ENCODE data around the gene PCDHGA2.
A peak's percentile ranks its signal among the peaks of the same experiment; 100 is the strongest.

PCDHGA2 gene

DNA sequence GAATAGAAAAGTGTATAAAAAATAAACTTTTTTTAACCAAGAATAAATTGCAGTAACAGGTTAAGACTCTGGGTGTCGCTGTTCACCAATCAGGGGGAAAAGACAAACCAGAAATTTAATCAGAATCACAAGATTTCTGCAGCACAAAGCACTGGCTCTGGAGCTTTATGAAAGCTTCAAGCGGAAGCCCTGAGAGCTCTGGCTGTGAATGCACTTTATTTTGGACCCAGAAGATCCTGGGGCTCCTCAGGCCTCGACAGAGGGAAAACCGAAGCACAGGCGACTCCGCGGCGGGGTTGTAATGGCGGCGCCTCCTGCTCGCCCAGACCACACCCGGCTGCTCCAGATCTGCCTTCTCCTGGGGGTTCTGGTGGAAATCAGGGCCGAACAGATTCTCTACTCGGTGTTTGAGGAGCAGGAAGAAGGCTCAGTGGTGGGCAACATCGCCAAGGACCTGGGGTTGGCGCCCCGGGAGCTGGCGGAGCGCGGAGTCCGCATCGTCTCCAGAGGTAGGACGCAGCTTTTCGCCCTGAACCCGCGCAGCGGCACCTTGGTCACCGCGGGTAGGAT is 16.4 kb downstream of the PCDHGA2 start, which contains the start of gene PCDHGA4:
Gene PCDHGA4 (plus strand): TSS at position 122 of the 570 bp plus-strand sequence. CDS start 87 bp downstream, at position 209.
- TF ChIP-seq, protein P1, sequence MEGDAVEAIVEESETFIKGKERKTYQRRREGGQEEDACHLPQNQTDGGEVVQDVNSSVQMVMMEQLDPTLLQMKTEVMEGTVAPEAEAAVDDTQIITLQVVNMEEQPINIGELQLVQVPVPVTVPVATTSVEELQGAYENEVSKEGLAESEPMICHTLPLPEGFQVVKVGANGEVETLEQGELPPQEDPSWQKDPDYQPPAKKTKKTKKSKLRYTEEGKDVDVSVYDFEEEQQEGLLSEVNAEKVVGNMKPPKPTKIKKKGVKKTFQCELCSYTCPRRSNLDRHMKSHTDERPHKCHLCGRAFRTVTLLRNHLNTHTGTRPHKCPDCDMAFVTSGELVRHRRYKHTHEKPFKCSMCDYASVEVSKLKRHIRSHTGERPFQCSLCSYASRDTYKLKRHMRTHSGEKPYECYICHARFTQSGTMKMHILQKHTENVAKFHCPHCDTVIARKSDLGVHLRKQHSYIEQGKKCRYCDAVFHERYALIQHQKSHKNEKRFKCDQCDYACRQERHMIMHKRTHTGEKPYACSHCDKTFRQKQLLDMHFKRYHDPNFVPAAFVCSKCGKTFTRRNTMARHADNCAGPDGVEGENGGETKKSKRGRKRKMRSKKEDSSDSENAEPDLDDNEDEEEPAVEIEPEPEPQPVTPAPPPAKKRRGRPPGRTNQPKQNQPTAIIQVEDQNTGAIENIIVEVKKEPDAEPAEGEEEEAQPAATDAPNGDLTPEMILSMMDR (conservative IDR thresholded peaks at IDR 0.05): peak; percentile 62
- no peak within 1 kb of the TSS for H3K27ac ChIP-seq

DNA sequence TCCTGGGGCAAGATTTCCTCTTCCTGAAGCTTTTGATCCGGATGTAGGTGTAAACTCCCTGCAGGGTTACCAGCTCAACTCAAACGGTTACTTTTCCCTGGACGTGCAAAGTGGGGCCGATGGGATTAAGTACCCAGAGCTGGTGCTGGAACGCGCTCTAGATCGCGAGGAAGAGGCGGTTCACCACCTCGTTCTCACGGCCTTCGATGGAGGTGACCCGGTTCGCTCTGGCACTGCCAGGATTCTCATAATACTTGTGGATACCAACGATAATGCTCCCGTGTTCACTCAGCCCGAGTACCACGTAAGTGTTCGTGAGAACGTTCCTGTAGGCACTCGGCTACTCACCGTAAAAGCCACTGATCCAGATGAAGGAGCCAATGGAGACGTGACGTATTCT is 17.1 kb downstream of the PCDHGA2 start:
- no peak overlapping the region for H3K27ac ChIP-seq
- TF ChIP-seq, protein P1 (conservative IDR thresholded peaks at IDR 0.05): no peak

DNA sequence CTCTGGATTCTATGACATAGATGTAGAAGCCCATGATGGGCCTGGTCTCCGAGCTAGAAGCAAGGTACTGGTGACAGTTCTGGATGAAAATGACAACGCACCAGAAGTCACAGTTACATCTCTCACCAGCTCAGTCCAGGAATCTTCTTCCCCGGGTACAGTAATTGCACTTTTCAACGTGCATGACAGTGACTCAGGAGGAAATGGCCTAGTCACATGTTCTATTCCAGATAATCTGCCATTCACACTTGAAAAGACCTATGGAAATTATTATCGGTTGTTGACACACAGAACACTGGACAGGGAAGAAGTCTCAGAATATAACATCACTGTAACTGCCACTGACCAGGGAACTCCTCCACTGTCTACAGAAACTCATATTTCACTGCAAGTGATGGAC is 17.6 kb downstream of the PCDHGA2 start:
- TF ChIP-seq, protein P1 (conservative IDR thresholded peaks at IDR 0.05): no peak
- H3K27ac ChIP-seq: no peak overlapping the region

DNA sequence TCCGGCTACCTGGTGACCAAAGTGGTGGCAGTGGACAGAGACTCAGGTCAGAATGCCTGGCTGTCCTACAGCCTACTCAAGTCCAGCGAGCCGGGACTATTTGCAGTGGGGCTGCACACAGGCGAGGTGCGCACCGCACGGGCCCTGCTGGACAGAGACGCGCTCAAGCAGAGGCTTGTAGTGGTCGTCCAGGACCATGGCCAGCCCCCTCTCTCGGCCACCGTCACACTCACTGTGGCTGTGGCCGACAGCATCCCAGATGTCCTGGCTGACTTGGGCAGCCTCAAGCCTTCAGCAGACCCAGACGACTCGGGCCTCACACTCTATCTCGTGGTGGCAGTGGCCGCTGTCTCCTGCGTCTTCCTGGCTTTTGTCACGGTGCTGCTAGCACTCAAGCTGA is 18.4 kb downstream of the PCDHGA2 start:
- TF ChIP-seq, protein P1 (conservative IDR thresholded peaks at IDR 0.05): no peak
- no peak overlapping the region for H3K27ac ChIP-seq

DNA sequence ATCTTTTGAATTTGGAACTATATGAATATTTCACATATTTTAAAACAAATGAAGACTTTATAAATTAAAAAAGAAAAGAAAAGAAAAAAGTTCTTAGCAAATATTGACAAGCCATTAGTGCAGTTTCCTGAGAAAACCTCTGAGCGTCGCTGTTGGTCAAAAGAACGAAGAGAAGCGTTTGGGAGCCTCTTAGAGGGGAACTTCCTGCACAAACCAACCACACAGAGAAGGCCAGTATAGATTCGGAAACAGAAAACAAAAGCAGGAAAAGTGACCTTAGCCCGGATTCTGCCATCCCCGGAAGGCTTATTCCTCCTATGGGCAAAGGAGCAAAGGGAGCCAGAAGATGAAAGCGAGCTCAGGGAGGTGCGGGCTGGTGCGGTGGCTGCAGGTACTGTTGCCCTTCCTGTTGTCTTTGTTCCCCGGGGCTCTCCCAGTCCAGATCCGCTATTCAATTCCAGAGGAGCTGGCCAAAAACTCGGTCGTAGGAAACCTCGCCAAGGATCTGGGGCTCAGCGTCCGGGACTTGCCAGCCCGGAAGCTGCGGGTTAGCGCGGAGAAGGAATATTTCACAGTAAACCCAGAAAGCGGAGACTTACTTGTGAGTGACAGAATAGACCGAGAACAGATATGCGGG is 21.3 kb downstream of the PCDHGA2 start, which contains the start of gene PCDHGB2:
Gene PCDHGB2 (plus strand): TSS at position 205 of the 637 bp plus-strand sequence. CDS start 142 bp downstream, at position 347.
- TF ChIP-seq, protein P1 (conservative IDR thresholded peaks at IDR 0.05): peak; percentile 79
- peak within 1 kb of the TSS; percentile 65 for H3K27ac ChIP-seq

DNA sequence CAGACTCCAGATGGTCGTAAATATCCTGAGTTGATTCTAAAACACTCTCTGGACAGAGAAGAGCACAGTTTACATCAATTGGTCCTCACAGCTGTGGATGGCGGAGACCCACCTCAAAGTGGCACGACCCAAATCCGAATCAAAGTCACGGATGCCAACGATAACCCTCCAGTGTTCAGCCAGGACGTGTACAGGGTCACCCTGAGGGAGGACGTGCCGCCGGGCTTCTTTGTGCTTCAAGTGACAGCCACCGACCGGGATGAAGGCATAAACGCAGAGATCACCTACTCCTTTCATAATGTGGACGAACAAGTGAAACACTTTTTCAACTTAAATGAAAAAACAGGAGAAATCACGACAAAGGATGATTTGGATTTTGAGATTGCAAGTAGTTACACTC is 22.1 kb downstream of the PCDHGA2 start:
- H3K27ac ChIP-seq: peak overlapping the region; percentile 65
- TF ChIP-seq, protein P1 (conservative IDR thresholded peaks at IDR 0.05): no peak

DNA sequence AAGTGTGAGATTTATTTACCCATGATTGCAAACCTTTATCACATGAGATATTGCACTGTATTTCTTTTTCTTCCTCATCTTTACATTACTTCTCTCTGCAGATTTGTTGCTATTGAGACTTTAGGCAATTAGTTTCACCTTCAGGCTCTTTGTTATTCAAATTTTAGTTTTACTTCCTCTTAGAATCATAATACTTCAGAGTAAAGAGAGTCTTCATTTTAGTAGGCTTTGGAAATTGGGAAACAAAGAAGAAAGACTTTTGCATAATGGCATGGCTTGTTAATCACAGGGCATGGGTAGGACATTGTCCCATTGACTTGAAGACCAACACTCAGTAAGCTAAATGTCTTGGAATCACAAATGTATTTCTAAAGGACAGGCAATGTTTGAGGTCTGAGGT is 24.2 kb downstream of the PCDHGA2 start:
- peak overlapping the region; percentile 34; the same call in 1 of the 2 replicates for H3K27ac ChIP-seq
- TF ChIP-seq, protein P1 (conservative IDR thresholded peaks at IDR 0.05): no peak

Measured in VCaP (cell line).